DOHH2 (cell line): ENCODE measurements around the gene MYOC.
"Not testable (repeated sequence)": the region's sequence is repeated elsewhere in the genome, so short reads cannot be mapped to it uniquely, and the experiment has no call there.

Experiments
- H3F3A ChIP-seq: fragments of 200-600 bp; sonication (generic), shearing (Covaris generic); 2 replicates; pipeline ENCODE4 v1.6.0; 2016; ENCODE audit warnings: antibody characterized with exemption, mild to moderate bottlenecking; ENCODE audit not compliant: control insufficient read depth, insufficient read depth
- H3K27ac ChIP-seq: fragments of 200-600 bp; sonication (generic); 2 replicates; pipeline ENCODE4 v1.5.1; 2014; ENCODE audit warnings: low read depth, mild to moderate bottlenecking, low read length, moderate library complexity
- H3K27me3 ChIP-seq: fragments of 200-600 bp; sonication (generic); 2 replicates; pipeline ENCODE4 v1.6.1; 2014; ENCODE audit warnings: mild to moderate bottlenecking, low read length, mixed read lengths; ENCODE audit not compliant: control insufficient read depth
- H3K36me3 ChIP-seq: fragments of 200-600 bp; sonication (generic); 2 replicates; pipeline ENCODE4 v1.6.1; 2014; ENCODE audit warnings: mild to moderate bottlenecking, low read length, moderate library complexity, mixed read lengths; ENCODE audit not compliant: control insufficient read depth
- H3K4me1 ChIP-seq: fragments of 200-600 bp; sonication (generic); 2 replicates; pipeline ENCODE4 v1.6.1; 2014; ENCODE audit warnings: mild to moderate bottlenecking, low read length, mixed read lengths; ENCODE audit not compliant: control insufficient read depth
- H3K4me2 ChIP-seq: fragments of 200-600 bp; sonication (generic); 2 replicates; pipeline ENCODE4 v1.6.0; 2014; ENCODE audit warnings: mild to moderate bottlenecking, low read length, moderate library complexity
- H3K4me3 ChIP-seq: fragments of 200-600 bp; sonication (generic); 2 replicates; pipeline ENCODE4 v1.5.1; 2014; ENCODE audit warnings: mild to moderate bottlenecking, low read length, mixed read lengths
- H3K79me2 ChIP-seq: fragments of 200-600 bp; sonication (generic); 2 replicates; pipeline ENCODE4 v1.6.1; 2014; ENCODE audit warnings: mild to moderate bottlenecking, low read length, mixed read lengths; ENCODE audit not compliant: control insufficient read depth
- H3K9me2 ChIP-seq: fragments of 200-600 bp; sonication (generic); replicated peaks from 2 replicates; pipeline ENCODE4 v1.6.1; 2014; ENCODE audit warnings: mild to moderate bottlenecking, low read length, mixed read lengths; ENCODE audit not compliant: control insufficient read depth
- H3K9me3 ChIP-seq: fragments of 200-600 bp; sonication (generic); 2 replicates; pipeline ENCODE4 v1.6.1; 2014; ENCODE audit warnings: antibody characterized with exemption, low read length, mixed read lengths; ENCODE audit not compliant: control insufficient read depth, insufficient read depth
- H4K20me1 ChIP-seq: fragments of 200-600 bp; sonication (generic); 2 replicates; pipeline ENCODE4 v1.6.0; 2014; ENCODE audit warnings: low read depth, mild to moderate bottlenecking, antibody characterized with exemption, low read length, moderate library complexity; ENCODE audit not compliant: control insufficient read depth, insufficient read depth
- EZH2phosphoT487 ChIP-seq: fragments of 200-600 bp; sonication (generic); IDR thresholded peaks from 2 replicates; pipeline ENCODE4 v1.6.1; 2017; ENCODE audit warnings: borderline replicate concordance, mild to moderate bottlenecking, antibody characterized with exemption, low read length, moderate library complexity, mixed read lengths
- TF ChIP-seq, protein P1 (sequence below): fragments of 200-600 bp; sonication (generic); IDR thresholded peaks from one replicate; pipeline ENCODE4 v1.5.1; 2014; ENCODE audit warnings: antibody characterized with exemption, mild to moderate bottlenecking, low read depth, low read length; ENCODE audit not compliant: poor library complexity, severe bottlenecking

Gene MYOC

DNA sequence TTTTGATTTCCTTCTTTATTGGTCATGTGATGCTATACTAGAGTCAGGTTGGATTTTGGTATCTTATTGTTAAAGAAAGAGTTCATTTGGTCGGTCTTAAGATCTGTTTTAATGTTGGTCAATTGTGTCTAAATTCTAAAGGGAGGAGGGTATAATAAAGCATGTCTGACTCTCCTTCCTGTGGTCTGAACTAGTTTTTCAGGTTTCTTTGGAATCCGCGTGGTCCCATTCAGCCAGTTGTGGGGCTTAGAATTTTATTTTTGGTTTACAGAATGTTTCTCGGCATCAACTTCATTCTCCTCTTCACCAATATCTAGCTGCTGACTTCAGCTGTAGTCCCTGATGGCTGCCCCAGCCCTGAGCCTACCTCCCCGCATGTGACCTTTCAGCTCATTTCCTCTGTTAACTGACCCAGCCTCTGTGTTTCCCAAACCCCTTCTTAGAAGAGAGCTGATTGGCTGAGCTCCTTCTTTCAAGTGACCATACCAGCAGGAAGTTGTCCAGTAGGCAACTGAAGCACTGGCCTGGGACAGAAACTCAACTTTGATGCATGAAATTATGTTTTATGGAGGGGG lies 8.7 kb upstream of the MYOC start:
- Histone ChIP-seq H3K4me2 (no peak overlapping the region), H4K20me1 (no peaks in the 10 kb centered on the region), H3K27me3 (peaks cover 10% of the 10 kb centered on the region), H3K4me3 (no peak overlapping the region), H3F3A (no peaks in the 10 kb centered on the region), H3K9me3 (no peaks in the 10 kb centered on the region), H3K36me3 (no peaks in the 10 kb centered on the region), H3K4me1 (no peaks in the 10 kb centered on the region), H3K27ac (no peak overlapping the region), H3K79me2 (no peaks in the 10 kb centered on the region), H3K9me2 (no peaks in the 10 kb centered on the region)
- TF ChIP-seq EZH2phosphoT487: no peak
- TF ChIP-seq, protein P1, sequence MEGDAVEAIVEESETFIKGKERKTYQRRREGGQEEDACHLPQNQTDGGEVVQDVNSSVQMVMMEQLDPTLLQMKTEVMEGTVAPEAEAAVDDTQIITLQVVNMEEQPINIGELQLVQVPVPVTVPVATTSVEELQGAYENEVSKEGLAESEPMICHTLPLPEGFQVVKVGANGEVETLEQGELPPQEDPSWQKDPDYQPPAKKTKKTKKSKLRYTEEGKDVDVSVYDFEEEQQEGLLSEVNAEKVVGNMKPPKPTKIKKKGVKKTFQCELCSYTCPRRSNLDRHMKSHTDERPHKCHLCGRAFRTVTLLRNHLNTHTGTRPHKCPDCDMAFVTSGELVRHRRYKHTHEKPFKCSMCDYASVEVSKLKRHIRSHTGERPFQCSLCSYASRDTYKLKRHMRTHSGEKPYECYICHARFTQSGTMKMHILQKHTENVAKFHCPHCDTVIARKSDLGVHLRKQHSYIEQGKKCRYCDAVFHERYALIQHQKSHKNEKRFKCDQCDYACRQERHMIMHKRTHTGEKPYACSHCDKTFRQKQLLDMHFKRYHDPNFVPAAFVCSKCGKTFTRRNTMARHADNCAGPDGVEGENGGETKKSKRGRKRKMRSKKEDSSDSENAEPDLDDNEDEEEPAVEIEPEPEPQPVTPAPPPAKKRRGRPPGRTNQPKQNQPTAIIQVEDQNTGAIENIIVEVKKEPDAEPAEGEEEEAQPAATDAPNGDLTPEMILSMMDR: no peak

DNA sequence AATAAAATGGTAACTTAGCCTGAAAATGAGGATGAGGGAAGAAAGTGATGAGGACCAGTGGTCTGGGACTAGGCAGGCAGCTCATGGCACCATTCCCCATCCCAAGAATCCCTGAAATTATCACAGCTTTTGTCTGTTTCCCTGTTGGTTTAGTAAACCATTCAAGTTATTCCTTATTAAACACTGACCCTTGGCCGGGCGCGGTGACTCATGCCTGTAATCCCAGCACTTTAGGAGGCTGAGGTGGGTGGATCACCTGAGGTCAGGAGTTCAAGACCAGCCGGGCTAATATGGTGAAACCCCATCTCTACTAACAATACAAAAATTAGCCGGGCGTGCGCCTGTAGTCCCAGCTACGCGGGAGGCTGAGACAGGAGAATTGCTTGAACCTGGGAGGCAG lies 3.7 kb upstream of the MYOC start:
- H3K9me3 ChIP-seq, H3K4me3 ChIP-seq, H3K79me2 ChIP-seq, H3F3A ChIP-seq, H3K4me2 ChIP-seq, H4K20me1 ChIP-seq, H3K36me3 ChIP-seq, H3K9me2 ChIP-seq, H3K4me1 ChIP-seq, H3K27ac ChIP-seq: not testable (repeated sequence)
- H3K27me3 ChIP-seq: peaks cover 31% of the 10 kb centered on the region

DNA sequence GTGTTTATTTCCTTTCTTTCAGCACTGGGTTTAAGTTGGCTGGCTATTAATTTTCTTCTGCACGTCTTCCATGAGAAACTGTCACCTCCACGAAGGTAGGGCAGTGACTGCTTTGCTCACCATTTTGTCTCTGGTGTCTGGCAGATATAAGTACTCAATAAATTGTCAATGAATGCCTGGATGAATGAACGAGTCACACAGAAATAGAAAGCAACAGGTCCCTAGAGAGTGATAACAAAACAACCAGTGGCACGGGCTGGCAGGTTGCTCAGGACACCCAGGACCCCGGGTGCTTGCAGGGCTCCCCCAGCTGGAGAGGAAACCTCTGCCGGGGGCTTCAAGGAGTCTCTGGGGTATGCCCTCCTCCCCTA lies 3.2 kb upstream of the MYOC start:
- Histone ChIP-seq H4K20me1 (no peaks in the 10 kb centered on the region), H3K27me3 (peaks cover 31% of the 10 kb centered on the region)

DNA sequence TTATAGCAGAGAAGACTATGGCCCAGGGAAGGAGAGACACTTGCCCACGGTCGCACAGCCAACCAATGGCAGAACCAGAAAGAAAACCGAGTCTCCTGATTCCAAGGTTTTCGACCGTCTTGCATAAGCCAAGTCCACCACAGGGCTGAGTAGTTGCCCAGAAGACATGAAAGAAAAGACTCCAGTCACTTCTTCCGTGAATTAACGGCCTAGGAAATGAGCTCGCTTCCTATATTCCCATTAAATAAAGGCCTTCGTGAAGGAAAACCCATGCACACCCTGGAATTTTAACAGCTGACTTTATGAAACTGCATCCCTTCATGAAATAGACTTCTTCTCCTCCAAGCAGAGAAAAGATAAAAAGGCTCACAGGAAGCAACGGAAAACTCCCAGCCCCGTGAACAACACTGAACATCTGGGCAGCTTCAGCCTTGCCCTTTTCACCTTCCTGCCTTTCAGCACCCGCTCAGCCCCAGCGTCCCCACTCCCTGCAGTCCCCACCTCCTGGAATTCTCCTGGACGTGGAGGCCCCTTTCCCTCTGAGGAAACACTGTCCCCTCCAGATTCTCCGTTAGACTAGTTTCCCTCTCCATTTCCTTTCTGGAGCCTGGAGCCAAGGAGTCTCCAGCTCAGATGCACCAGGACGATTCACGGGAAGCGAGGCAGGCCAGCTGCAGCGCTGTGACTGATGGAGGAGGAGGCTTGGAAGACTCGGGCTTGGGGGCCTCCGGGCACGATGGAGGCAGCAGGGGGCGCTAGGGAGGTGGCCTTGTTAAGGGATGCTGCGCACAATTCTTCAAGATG lies 2.7 kb upstream of the MYOC start:
- peak overlapping the region; percentile 16 for H3K4me2 ChIP-seq

More for the DNA sequence above, 3.2 kb upstream of the MYOC start:
- Histone ChIP-seq H3K79me2 (no peaks in the 10 kb centered on the region), H3K27ac (no peak overlapping the region), H3K4me1 (peaks cover 4% of the 10 kb centered on the region), H3K9me2 (no peaks in the 10 kb centered on the region), H3K36me3 (no peaks in the 10 kb centered on the region), H3K9me3 (no peaks in the 10 kb centered on the region), H3K4me2 (peak overlapping the region; percentile 16), H3K4me3 (no peak overlapping the region), H3F3A (no peaks in the 10 kb centered on the region)
- TF ChIP-seq EZH2phosphoT487: no peak
- TF ChIP-seq, protein P1: no peak

More for the DNA sequence above, 2.7 kb upstream of the MYOC start:
- no peaks in the 10 kb centered on the region for H3K9me3 ChIP-seq
- H3K79me2 ChIP-seq: no peaks in the 10 kb centered on the region
- H4K20me1 ChIP-seq: no peaks in the 10 kb centered on the region
- H3K27me3 ChIP-seq: peaks cover 35% of the 10 kb centered on the region
- no peaks in the 10 kb centered on the region for H3K36me3 ChIP-seq
- TF ChIP-seq, protein P1: peak; percentile 78
- TF ChIP-seq EZH2phosphoT487: no peak
- no peaks in the 10 kb centered on the region for H3F3A ChIP-seq
- no peak overlapping the region for H3K27ac ChIP-seq
- no peak overlapping the region for H3K4me3 ChIP-seq
- no peaks in the 10 kb centered on the region for H3K9me2 ChIP-seq
- H3K4me1 ChIP-seq: peaks cover 4% of the 10 kb centered on the region
